Fibroblast of skin of right biceps (primary cell): Measurements from ENCODE around the gene LIN7C.
A peak's percentile ranks its signal among the peaks of the same experiment; 100 is the strongest.
"Not testable (repeated sequence)": the region's sequence is repeated elsewhere in the genome, so short reads cannot be mapped to it uniquely, and the experiment has no call there.

ENCODE experiments used
- DNase-seq: peaks from one replicate; pipeline ENCODE4 v3.0.0-alpha.2; 2013

The LIN7C gene

GRCh38 chr11:27506200-27507182, at the start of gene LIN7C:
TSS of gene LIN7C (minus strand) at chr11:27506769. CDS start at chr11:27506752, 17 bp downstream.
- peak; percentile 96 for DNase-seq

GRCh38 chr11:27555264-27555663, 48.7 kb upstream of the LIN7C start:
- DNase-seq = no peak

GRCh38 chr11:27553186-27553585, 46.6 kb upstream of the LIN7C start:
- no peak for DNase-seq

GRCh38 chr11:27552341-27552740, 45.8 kb upstream of the LIN7C start:
- no peak for DNase-seq

- no peak for DNase-seq
Observed at GRCh38 chr11:27551127-27551526, 44.6 kb upstream of the LIN7C start.

- no peak for DNase-seq
Observed at GRCh38 chr11:27545946-27546345, 39.4 kb upstream of the LIN7C start.

GRCh38 chr11:27545035-27545434, 38.5 kb upstream of the LIN7C start:
- DNase-seq = no peak

GRCh38 chr11:27541790-27542189, 35.2 kb upstream of the LIN7C start:
- DNase-seq = no peak

GRCh38 chr11:27540051-27540450, 33.5 kb upstream of the LIN7C start:
- no peak for DNase-seq

GRCh38 chr11:27535103-27535502, 28.5 kb upstream of the LIN7C start:
- DNase-seq = no peak

GRCh38 chr11:27532652-27533325, 26.2 kb upstream of the LIN7C start:
- peak; percentile 34 for DNase-seq

- DNase-seq = no peak
Observed at GRCh38 chr11:27528712-27529111, 22.1 kb upstream of the LIN7C start.

GRCh38 chr11:27526535-27526934, 20.0 kb upstream of the LIN7C start:
- DNase-seq = no peak

- no peak for DNase-seq
Observed at GRCh38 chr11:27525824-27526516, 19.4 kb upstream of the LIN7C start.

- DNase-seq = peak; percentile 65
Observed at GRCh38 chr11:27524155-27524554, 17.6 kb upstream of the LIN7C start.

GRCh38 chr11:27520226-27520625, 13.7 kb upstream of the LIN7C start:
- no peak for DNase-seq

GRCh38 chr11:27518518-27518917, 11.9 kb upstream of the LIN7C start:
- DNase-seq = no peak

GRCh38 chr11:27517490-27517889, 10.9 kb upstream of the LIN7C start:
- not testable (repeated sequence) for DNase-seq

- peak; percentile 68 for DNase-seq
Observed at GRCh38 chr11:27514558-27514957, 8.0 kb upstream of the LIN7C start.

GRCh38 chr11:27514076-27514475, 7.5 kb upstream of the LIN7C start:
- DNase-seq = no peak

GRCh38 chr11:27513389-27513788, 6.8 kb upstream of the LIN7C start:
- no peak for DNase-seq

GRCh38 chr11:27512238-27512637, 5.7 kb upstream of the LIN7C start:
- DNase-seq = no peak

GRCh38 chr11:27509908-27510307, 3.3 kb upstream of the LIN7C start:
- no peak for DNase-seq
